Stimulated activated CD4-positive, alpha-beta T cell treated with anti-CD3 and anti-CD28 coated beads, Interleukin-1b, Interleukin-23, amount 100 ng/mL, for 48 hours (primary cell): ENCODE measurements around the gene TAOK3.
"Not testable (repeated sequence)": the region's sequence is repeated elsewhere in the genome, so short reads cannot be mapped to it uniquely, and the experiment has no call there.

ENCODE experiments used
- DNase-seq: peaks from one replicate; pipeline ENCODE4 v3.0.0-alpha.2; 2020

TAOK3 gene

DNA sequence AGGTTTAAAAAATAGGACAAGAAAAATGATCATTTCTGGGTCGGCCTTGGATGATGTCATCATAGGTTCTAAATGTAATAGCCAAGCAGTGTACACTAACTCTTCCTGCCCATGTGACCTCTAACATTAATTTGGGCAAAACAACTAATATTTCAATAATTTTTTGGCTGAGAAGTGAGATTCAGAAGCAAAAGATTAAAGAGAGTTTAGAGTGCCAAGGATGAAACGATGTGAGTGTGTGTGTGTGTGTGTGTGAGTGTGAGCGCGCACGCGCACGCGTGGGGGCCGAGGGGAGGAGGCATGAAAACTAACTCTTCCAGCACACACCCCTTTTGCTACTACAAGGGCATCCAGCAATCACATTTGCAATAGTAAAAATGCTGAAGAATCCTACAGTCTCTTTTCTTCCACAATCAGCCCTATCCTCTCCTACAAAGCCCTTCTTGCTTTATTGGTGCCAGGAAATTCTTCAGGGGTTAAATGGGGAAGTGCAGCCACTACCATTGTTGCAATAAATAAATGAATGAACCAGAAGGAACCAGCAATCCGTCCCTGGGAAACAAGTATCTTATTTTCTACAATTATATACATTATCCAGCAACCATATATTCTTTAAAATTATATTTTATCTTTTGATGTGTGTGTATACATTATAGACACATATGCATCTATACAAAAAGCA lies 183.9 kb downstream of the TAOK3 start:
- no peak for DNase-seq

GRCh38 chr12:118187751-118188435 lies 184.8 kb downstream of the TAOK3 start:
- DNase-seq, result no peak

DNA sequence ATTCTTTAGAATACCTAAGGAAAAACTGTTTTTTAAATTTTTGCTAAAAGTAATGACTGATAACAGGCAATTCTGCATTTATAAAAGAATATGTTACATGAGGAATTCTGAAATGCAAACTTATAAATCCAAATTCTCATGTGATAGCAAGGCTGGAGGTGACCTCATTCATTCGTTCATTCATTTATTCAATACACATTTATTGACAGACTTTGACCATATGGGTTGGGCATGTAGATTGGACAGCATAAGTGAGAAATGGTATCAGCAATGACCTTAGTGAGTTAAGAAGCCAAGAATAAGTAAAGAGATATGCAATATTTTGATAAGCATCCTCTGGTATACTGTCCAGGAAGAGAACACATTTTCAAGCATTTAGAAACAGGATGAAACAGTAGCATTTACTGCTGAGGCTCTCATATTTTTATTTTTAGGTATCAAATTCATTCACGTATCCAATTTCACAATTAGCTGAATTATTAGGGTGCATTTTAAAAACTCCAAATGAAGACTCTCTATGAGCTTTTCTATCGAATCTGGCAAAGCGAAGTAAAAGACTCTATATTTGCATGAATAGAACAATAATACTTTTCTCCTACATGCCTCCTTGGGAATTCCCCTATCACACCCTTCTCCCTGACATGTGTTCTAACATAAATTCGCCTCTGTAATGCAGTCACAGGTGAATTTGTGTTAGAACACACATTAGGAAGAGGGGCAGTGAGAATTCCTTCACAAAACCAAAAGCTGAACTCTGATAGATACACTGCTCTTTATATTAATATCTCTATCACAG lies 186.9 kb downstream of the TAOK3 start:
- no peak for DNase-seq

DNA sequence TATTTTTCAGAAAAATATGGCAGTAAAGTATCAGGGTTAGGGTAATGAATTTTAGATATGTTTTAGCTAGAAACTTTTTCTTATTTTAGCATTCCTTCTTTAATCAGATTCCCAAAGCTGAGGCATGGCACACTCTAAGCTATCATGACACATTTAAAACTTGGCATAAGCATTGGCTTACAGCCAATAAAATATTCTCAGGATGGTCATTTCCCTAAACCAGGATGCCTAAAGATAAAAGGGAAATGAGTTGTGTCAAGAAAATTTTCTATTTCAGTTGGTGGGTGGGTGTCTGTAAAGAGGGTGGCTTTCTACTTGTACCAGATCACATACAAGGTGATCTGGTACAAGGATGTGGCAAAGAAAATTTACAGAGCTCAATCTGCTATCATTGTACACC lies 189.0 kb downstream of the TAOK3 start:
- DNase-seq, result no peak

DNA sequence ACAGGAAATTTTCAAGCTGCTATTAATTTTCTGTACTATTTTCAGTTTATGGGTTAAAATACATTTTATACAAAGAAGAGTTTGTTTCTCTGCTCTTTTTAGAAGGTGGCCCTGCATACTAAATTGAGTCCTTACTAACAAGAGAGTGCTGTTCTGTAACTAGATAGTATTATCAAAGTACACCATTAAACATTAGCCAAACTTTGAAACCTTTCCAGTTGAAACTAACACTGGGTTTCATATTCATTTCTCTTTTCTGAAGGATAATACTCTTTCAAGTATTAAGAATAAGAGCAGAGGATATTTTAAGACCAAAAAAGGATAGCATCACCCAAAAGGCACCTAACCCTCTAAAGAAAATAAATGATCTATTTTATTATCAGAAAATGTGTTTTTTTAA lies 189.6 kb downstream of the TAOK3 start:
- DNase-seq, result no peak

GRCh38 chr12:118175823-118176447 lies 196.8 kb downstream of the TAOK3 start:
- no peak for DNase-seq

DNA sequence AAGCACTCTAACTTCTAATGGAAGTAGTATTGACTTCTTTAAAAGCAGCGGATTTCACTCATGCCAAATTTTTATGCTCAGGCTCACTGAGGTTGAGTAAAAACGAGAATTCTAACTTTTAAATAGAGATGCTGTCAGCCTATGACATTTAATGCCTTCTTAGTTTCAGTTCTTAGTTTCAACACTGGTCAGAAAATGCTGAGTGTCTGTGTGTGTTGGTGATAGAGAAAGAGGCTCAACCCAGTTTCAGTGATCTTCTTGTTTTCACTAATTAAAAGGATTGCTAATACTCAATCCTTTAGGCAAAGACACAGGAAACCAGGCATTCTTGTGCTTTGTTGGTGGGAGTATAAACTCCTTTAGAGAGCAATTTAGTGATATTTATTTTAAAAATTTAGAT lies 205.8 kb downstream of the TAOK3 start:
- DNase-seq, result no peak

DNA sequence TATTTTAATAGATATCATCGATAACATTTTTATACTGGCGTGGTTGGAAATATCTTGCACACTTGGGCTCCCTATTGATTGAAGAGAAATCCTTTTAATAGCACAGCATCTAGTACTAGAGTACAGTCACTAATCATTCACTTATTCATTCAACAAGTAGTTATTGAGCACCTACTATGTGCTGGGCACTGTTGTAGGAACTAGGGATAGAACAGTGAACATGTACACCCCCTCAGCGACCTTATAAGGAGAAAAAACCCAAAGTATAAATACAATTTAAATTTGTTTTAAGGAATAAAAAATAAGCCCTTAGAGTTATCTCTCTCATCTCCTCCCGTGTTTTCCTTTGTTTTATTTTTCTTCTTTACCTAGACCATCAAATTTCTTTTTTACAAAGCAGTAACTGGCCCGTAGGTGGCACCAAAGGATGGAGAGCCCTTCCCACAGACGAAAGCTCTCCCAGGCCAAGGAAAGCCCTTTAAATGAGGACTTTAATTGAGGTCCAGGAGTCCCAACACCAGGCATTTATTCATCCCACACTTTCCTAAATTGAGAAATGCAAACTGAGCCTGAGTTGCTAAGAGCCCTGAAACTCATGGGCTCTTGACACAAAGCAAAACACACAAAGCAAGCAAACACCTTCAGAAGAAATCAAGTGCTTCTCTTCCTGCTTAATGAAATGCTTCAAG lies 207.8 kb downstream of the TAOK3 start:
- DNase-seq, result no peak

- DNase-seq, result no peak
Measured at GRCh38 chr12:118160536-118160935, 212.2 kb downstream of the TAOK3 start.

GRCh38 chr12:118151755-118152154 lies 221.0 kb downstream of the TAOK3 start:
- DNase-seq, result no peak

DNA sequence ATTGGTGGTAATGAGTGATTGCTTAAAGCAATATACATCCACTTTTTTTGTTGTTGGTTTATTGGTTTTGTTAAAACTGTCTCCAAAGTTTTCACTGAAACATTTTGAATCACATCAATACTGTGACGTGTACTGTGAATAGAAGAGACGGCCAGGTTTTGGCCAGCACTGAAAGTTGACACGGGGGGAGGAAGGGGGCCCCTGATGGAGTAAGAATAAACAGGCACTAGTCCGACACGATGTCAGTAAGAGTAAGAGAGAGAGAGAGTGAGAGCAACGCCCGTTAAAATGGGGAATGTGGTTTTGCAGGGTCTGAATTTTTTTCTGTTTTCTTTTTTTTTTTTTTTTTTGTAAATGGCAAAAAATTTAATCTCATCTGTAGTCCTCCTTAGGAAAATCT lies 222.1 kb downstream of the TAOK3 start:
- DNase-seq, result no peak

- DNase-seq, result no peak
Measured at GRCh38 chr12:118148287-118148686, 224.4 kb downstream of the TAOK3 start.

- DNase-seq, result no peak
Measured at GRCh38 chr12:118145798-118146156, 226.9 kb downstream of the TAOK3 start.

DNA sequence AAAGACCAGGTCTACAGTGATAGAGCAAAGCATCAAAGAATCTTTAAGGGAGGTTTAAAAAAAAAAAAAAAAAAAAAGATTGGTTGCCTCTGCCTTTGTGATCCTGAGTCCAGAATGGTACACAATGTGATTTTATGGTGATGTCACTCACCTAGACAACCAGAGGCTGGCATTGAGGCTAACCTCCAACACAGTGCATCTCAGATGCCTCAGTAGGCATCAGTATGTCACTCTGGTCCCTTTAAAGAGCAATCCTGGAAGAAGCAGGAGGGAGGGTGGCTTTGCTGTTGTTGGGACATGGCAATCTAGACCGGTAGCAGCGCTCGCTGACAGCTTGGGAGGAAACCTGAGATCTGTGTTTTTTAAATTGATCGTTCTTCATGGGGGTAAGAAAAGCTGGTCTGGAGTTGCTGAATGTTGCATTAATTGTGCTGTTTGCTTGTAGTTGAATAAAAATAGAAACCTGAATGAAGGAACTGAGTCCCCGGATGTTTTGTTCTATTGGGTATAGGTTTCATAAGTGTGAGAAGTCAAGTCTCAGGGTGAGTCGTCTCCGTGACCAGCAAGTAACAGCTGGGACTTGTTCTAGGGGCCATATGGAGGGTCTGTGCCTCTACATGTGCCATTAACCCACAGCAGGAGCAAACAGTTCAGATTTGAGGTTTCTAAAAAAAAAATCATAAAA lies 227.5 kb downstream of the TAOK3 start:
- no peak for DNase-seq

DNA sequence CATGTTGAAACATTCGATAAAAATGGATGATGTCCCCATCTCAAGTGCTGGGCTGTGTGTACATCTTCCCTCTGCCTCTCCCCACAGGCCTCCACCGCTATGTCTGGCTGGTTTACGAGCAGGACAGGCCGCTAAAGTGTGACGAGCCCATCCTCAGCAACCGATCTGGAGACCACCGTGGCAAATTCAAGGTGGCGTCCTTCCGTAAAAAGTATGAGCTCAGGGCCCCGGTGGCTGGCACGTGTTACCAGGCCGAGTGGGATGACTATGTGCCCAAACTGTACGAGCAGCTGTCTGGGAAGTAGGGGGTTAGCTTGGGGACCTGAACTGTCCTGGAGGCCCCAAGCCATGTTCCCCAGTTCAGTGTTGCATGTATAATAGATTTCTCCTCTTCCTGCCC lies 228.2 kb downstream of the TAOK3 start:
- no peak for DNase-seq

DNA sequence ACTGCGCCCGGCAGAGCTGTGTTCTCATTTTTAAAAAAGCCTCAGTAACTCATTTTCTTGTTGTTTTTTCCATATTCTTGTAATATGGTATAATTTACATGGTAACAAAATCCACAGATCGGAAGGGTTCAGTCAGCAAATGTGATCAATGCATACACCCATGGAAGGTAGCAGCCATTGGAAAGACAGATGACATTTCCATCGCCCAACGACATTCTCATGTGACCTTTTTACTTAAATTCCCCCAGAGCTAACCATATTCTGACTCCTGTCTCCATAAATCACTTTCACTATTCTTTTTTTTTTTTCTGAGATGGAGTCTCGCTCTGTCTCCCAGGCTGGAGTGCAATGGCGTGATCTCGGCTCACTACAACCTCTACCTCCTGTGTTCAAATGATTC lies 231.9 kb downstream of the TAOK3 start:
- DNase-seq, result no peak

DNA sequence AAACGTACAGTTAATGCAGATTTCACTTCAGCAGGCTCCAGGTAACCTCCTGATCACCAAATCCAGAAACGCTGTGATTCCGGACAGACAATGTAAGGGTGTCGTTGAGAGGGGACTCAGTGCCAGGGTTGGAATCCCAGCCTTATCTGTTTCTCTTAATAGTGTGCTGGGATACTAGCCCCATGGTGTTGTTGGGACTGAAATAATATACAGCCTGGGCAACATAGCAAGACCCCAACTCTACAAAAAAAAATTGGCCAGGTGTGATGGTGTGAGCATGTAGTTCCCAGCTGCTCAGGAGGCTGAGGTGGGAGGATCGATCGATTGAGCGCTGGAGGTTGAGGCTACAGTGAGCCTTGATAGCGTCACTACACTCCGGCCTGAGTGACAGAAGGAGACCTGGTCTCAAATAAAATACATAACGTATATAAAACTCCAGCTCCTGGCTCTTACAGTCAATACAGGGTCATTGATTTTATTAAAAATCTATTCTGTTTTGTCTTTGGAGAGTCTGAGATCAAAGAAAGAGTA lies 235.5 kb downstream of the TAOK3 start:
- no peak for DNase-seq

DNA sequence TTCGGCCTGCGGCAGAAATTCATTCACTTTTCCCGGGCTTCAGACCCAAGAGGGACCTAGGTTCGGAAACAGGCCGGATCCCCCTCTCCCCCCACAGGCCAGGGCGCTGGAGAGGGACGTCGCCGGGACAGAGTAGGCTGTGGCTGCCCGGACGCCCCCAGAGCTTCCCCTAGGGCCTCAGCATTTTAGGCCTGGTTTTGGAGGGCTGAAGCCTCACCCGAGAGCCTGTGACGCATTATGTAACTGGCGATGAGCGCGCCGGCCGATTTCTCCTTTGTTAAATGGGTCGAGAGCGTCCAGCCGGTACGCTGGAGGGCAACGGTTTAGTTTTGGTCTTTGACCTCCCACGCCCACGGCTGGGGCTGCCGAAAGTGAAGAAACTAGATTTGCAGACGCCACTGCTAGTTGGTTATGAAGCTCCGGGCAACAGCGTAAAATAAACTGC lies 236.1 kb downstream of the TAOK3 start:
- DNase-seq, result peak; percentile 41

DNA sequence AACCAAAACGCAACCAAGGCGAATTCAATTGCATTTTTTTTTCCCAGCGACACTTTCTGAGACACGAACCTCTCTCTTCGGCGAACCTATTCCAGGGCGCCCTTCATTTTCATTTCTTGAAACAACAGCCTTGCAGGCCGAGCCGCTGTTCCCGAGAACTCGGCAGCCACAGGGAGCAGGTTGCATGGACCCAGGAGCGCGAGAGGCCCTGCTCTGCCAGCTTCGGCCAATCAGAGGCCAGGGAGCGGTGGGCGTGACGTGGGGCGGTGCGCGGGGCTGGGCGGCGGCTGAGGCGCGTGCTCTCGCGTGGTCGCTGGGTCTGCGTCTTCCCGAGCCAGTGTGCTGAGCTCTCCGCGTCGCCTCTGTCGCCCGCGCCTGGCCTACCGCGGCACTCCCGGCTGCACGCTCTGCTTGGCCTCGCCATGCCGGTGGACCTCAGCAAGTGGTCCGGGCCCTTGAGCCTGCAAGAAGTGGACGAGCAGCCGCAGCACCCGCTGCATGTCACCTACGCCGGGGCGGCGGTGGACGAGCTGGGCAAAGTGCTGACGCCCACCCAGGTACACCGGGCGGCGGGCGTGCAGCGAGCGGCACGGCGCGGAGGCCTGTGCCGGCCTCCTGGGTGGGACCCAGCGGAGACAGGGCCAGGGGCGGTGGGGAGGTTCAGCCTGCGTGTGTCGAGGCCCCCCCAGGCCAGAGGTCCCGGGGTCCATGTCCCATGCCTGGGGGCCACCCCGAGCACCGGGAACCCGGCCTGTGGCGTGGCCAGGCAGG lies 236.7 kb downstream of the TAOK3 start, which contains the start of gene PEBP1:
PEBP1 (plus strand) TSS at position 337 of the 771 bp plus-strand sequence; CDS start at position 423, 86 bp downstream.
- DNase-seq, result peak; percentile 93

DNA sequence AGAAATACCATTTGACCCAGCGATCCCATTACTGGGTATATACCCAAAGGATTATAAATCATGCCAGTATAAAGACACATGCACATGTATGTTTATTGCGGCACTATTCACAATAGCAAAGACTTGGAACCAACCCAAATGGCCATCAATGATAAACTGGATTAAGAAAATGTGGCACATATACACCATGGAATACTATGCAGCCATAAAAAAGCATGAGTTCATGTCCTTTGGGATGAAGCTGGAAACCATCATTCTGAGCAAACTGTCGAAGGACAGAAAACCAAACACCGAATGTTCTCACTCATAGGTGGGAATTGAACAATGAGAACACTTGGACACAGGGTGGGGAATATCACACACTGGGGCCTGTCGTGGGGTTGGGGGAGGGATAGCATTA lies 243.3 kb downstream of the TAOK3 start:
- DNase-seq, result not testable (repeated sequence)

- no peak for DNase-seq
Measured at GRCh38 chr12:118127867-118128266, 244.8 kb downstream of the TAOK3 start.
